GM12878 (cell line): Measurements from ENCODE around the gene TGFBI. TPM values are rescaled to one million over a fixed set of nuclear protein-coding genes. Genes with fewer than 3 reads are reported as not detected.

ENCODE experiments used
- BMI1 ChIP-seq: fragments of 450-650 bp; IDR thresholded peaks from 2 replicates; pipeline ENCODE4 v1.6.1; 2016; ENCODE audit warnings: mild to moderate bottlenecking, moderate library complexity, borderline replicate concordance
- IKZF1 ChIP-seq: fragments of 450-650 bp; conservative IDR thresholded peaks from 2 replicates; pipeline ENCODE4 v1.6.1; 2017; ENCODE audit warnings: antibody characterized with exemption, mild to moderate bottlenecking
- KDM1A ChIP-seq: fragments of 200-600 bp; sonication (generic); IDR thresholded peaks from 2 replicates; pipeline ENCODE4 v1.6.1; 2016; ENCODE audit warnings: borderline replicate concordance
- SRF ChIP-seq, 2 experiments: IDR thresholded peaks; 2 replicates each; pipeline ENCODE4 v1.6.1; 2011; ENCODE audit warnings: low read depth in 2 of 2, low read length in 2 of 2, mild to moderate bottlenecking in 1 of 2, moderate library complexity in 1 of 2
- TBL1XR1 ChIP-seq: IDR thresholded peaks from 2 replicates; pipeline ENCODE4 v1.6.1; 2012; ENCODE audit warnings: low read depth, low read length, improper control_type of control experiment
- polyA plus RNA-seq, 11 experiments: library from polyadenylated mRNA; depleted of rRNA in 4 of 11; unstranded in 6 of 11; stranded (reverse) in 5 of 11; fragments of >200 nt; fragmentation: Nextera tagmentation in 4 of 11; fragmentation: Illumina TruSeq in 1 of 11; extraction: Ambion mirVana in 4 of 11; extraction: Trizol in 1 of 11; gene quantifications; 1 replicate in 1 of 11; 2 replicates in 10 of 11; pipeline versions ENCODE4 v1.2.1 to v1.2.3, GENCODE V29; 2011 to 2016; ENCODE audit warnings: inconsistent platforms in 2 of 11, missing spikeins in 2 of 11, low read depth in 1 of 11
- total RNA-seq, 4 experiments: library from RNA; depleted of rRNA in 3 of 4; stranded (reverse); fragments of >200 nt in 3 of 4; fragmentation: Illumina TruSeq in 1 of 4; extraction: Trizol in 1 of 4; gene quantifications; 2 replicates each; pipeline versions ENCODE4 v1.2.1 to v1.2.3, GENCODE V29; 2013 to 2021
- TF ChIP-seq, protein P1 (sequence below): IDR thresholded peaks from 2 replicates; pipeline ENCODE4 v1.6.1; 2012; ENCODE audit warnings: mild to moderate bottlenecking, low read depth, low read length

TGFBI gene
- total and polyA plus RNA-seq, 10 of the 15 experiments (the other 5 are each of a cell fraction or from before 2014, with no cell fraction given) = 0.12 to 1.8 (median 0.19) TPM

DNA sequence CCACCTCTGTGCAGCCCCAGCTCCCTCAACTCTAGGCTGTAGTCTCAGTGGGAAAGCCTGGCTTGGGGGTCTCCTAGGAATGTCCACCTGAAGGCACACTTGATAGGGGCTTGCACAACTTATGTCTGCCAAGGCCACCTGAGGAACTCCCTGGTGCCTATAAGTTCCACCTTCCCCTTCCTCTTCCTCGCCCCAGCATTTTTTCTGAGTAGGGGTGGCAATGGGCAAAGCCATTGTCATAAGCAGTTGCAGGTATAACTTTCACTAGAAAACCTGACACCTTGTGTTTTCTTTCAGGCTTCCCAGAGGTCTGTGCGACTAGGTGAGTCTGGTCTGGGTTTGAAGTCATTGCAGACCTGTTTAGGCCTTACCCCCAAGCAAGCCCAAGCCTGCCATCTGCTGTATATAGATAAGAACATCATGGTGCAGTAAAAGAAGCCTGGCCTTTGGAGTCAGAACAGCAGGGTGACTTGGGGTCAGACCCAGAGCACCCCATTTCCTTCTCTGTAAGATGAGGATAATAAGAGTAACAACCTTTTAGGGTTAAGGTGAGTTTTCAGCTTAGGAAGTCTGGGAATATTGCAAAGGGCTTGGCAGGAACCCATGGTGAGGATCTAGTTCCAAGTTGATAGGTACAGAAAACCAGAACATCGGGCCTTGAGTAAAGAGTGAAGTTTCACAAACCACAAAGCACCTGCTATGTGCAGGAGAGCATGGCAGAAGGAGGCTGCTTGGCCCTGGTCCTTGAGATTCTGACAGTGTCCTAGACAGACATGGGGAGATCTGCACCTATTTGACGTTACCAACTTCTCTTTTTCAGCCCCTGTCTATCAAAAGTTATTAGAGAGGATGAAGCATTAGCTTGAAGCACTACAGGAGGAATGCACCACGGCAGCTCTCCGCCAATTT lies 33.8 kb downstream of the TGFBI start (continued):
- TF ChIP-seq, protein P1, sequence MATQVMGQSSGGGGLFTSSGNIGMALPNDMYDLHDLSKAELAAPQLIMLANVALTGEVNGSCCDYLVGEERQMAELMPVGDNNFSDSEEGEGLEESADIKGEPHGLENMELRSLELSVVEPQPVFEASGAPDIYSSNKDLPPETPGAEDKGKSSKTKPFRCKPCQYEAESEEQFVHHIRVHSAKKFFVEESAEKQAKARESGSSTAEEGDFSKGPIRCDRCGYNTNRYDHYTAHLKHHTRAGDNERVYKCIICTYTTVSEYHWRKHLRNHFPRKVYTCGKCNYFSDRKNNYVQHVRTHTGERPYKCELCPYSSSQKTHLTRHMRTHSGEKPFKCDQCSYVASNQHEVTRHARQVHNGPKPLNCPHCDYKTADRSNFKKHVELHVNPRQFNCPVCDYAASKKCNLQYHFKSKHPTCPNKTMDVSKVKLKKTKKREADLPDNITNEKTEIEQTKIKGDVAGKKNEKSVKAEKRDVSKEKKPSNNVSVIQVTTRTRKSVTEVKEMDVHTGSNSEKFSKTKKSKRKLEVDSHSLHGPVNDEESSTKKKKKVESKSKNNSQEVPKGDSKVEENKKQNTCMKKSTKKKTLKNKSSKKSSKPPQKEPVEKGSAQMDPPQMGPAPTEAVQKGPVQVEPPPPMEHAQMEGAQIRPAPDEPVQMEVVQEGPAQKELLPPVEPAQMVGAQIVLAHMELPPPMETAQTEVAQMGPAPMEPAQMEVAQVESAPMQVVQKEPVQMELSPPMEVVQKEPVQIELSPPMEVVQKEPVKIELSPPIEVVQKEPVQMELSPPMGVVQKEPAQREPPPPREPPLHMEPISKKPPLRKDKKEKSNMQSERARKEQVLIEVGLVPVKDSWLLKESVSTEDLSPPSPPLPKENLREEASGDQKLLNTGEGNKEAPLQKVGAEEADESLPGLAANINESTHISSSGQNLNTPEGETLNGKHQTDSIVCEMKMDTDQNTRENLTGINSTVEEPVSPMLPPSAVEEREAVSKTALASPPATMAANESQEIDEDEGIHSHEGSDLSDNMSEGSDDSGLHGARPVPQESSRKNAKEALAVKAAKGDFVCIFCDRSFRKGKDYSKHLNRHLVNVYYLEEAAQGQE = no peak
- TF ChIP-seq BMI1 = no peak
- TF ChIP-seq KDM1A = no peak
- TF ChIP-seq TBL1XR1 = no peak
- TF ChIP-seq IKZF1 = no peak
- no peak for TF ChIP-seq SRF (IDR thresholded peaks at IDR 0.05; ENCODE audit: low read depth in 2 of 2, low read length in 2 of 2)
